ENCODE results near the gene POLRMT. TPM values are rescaled to one million over a fixed set of nuclear protein-coding genes. Genes with fewer than 3 reads are reported as not detected.
"Not testable (repeated sequence)": the region's sequence is repeated elsewhere in the genome, so short reads cannot be mapped to it uniquely, and the experiment has no call there.

POLRMT gene
- total RNA-seq, 1 donor from 2014 or later, result 53.6 TPM

DNA sequence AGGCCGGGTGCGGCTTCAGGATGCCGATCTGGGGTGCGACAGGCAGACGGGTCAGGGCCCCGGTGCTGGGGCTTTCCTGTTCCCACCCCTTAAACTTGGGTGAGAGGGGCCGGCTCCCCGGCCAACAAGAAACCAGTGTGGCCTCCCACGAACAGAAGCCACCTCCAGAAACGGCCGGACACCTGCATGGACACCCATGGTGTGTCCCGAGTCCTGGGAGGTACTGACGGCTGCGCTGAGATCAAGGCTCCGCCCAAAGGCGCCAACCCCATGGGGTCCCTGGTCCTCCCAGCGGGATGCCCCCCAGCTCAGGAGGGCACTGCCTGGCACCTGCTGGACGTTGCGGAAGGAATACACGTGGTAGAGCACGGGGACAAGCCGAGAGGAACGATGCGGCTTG, 11.5 kb downstream of the POLRMT start:
- peaks cover 6% of the 10 kb centered on the region for H3K36me3 Mint-ChIP-seq (ENCODE audit: low read depth, unreplicated experiment)
- no peak overlapping the region for H3K4me3 Mint-ChIP-seq (ENCODE audit: unreplicated experiment)
- H3K27me3 Mint-ChIP-seq (ENCODE audit: unreplicated experiment), result peaks cover 10% of the 10 kb centered on the region
- no peaks in the 10 kb centered on the region for H3K9me3 Mint-ChIP-seq (ENCODE audit: unreplicated experiment)
- H3K27ac Mint-ChIP-seq (ENCODE audit: unreplicated experiment), result no peak overlapping the region
- no peak for DNase-seq (ENCODE audit: low spot score)
- no peaks in the 10 kb centered on the region for H3K4me1 Mint-ChIP-seq (ENCODE audit: unreplicated experiment)
- TF ChIP-seq, protein P1, sequence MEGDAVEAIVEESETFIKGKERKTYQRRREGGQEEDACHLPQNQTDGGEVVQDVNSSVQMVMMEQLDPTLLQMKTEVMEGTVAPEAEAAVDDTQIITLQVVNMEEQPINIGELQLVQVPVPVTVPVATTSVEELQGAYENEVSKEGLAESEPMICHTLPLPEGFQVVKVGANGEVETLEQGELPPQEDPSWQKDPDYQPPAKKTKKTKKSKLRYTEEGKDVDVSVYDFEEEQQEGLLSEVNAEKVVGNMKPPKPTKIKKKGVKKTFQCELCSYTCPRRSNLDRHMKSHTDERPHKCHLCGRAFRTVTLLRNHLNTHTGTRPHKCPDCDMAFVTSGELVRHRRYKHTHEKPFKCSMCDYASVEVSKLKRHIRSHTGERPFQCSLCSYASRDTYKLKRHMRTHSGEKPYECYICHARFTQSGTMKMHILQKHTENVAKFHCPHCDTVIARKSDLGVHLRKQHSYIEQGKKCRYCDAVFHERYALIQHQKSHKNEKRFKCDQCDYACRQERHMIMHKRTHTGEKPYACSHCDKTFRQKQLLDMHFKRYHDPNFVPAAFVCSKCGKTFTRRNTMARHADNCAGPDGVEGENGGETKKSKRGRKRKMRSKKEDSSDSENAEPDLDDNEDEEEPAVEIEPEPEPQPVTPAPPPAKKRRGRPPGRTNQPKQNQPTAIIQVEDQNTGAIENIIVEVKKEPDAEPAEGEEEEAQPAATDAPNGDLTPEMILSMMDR (IDR thresholded peaks at IDR 0.05; ENCODE audit: unreplicated experiment), result no peak

DNA sequence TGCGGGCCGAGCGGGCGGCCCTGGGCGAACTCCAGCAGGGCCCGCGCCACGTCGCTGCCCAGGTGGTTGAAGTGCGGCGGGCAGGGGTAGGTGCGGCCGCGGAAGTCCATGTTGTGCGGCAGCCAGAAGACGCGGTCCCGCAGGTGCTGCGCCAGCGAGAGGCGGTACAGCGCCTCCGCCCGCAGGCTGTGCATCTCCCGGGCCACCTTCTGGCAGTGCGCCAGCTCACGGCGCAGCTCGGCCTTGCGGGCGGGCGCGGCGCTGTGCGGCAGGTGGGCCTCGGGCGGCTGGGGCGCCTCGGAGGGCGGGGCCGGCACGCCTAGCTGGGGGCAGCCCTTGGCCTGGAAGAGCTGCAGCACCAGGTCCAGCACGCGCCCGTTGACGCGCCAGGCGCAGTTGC, 12.1 kb downstream of the POLRMT start:
- not testable (repeated sequence) for H3K27me3 Mint-ChIP-seq (ENCODE audit: unreplicated experiment); H3K36me3 Mint-ChIP-seq (ENCODE audit: low read depth, unreplicated experiment); H3K27ac Mint-ChIP-seq (ENCODE audit: unreplicated experiment); H3K9me3 Mint-ChIP-seq (ENCODE audit: unreplicated experiment); H3K4me3 Mint-ChIP-seq (ENCODE audit: unreplicated experiment); DNase-seq (ENCODE audit: low spot score); H3K4me1 Mint-ChIP-seq (ENCODE audit: unreplicated experiment)

DNA sequence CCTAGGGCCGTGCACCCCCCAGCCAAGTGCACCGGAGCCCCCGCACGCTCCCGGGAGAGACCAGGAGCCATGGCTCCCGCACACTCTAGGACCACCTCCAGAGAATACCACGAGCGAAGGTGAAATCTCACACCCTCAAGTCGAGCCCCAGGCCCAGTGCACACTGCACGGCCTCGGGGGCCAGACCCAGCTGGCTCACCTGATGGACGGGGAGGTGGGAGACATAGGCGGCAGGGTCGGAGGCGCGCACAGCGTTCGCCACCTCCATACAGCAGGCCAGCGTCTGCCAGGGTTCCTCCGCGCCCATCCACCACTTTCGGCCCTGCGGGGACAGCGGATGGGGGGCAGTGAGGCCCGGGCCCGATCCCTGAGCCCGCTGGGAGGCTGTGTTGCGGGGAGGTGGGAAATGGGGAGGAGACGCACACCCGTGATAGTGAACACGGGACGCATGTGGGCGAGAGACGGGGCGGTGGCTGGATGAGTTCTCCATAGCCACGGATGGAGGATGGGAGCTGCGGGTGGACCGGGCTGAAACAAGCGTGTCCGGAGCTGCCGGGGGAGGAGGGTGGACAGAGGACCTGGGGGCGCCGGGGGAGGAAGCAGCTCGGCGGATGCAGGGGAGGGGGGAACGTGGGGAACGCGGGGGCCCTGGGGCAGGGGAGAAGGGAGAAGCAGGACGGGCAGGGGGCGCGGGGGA, 13.0 kb downstream of the POLRMT start:
- TF ChIP-seq, protein P1 (IDR thresholded peaks at IDR 0.05; ENCODE audit: unreplicated experiment), result no peak
- Mint-ChIP-seq H3K4me3 (ENCODE audit: unreplicated experiment) (no peak overlapping the region), H3K27me3 (ENCODE audit: unreplicated experiment) (peaks cover 13% of the 10 kb centered on the region), H3K27ac (ENCODE audit: unreplicated experiment) (no peak overlapping the region), H3K4me1 (ENCODE audit: unreplicated experiment) (peaks cover 2% of the 10 kb centered on the region), H3K36me3 (ENCODE audit: low read depth, unreplicated experiment) (peaks cover 4% of the 10 kb centered on the region), H3K9me3 (ENCODE audit: unreplicated experiment) (no peaks in the 10 kb centered on the region)
- no peak for DNase-seq (ENCODE audit: low spot score)

DNA sequence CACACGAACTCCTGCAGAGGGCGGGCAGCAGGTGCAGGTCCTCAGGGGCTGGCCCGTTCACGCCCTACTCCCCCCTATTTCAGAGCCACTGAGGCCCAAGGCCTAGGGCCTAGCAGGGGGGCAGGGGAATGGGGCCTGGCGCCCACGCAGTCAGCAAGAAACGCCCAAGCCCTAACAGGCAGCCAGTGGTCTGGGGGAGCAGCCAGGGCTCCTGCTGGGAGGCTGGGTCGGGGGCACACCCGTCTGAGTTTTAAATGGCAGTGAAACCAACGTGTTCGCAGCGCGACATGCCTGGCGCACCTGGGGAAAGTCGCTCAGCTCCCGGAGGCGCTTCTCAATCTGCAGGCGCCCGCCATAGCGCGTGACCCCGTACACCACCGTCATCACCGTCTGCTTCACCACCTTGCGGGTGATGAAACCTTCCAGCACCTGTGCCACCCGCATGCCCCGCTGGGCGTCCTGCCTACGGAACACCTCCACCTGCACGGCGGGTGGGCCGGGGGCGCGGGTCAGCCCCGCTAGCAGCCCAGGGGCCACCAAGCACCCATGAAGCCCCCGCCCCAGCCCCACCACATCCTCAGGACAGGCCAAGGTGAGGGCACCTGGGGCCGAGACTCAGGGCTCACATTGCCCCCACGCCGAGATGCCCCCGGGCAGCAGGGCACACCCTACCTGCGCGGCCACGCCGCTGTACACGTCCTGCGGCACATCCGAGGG, 13.9 kb downstream of the POLRMT start:
- Mint-ChIP-seq H3K27ac (ENCODE audit: unreplicated experiment) (no peak overlapping the region), H3K4me3 (ENCODE audit: unreplicated experiment) (no peak overlapping the region), H3K9me3 (ENCODE audit: unreplicated experiment) (no peaks in the 10 kb centered on the region), H3K4me1 (ENCODE audit: unreplicated experiment) (peaks cover 2% of the 10 kb centered on the region), H3K27me3 (ENCODE audit: unreplicated experiment) (peaks cover 14% of the 10 kb centered on the region), H3K36me3 (ENCODE audit: low read depth, unreplicated experiment) (peaks cover 6% of the 10 kb centered on the region)
- DNase-seq (ENCODE audit: low spot score), result no peak
- TF ChIP-seq, protein P1 (IDR thresholded peaks at IDR 0.05; ENCODE audit: unreplicated experiment), result no peak

DNA sequence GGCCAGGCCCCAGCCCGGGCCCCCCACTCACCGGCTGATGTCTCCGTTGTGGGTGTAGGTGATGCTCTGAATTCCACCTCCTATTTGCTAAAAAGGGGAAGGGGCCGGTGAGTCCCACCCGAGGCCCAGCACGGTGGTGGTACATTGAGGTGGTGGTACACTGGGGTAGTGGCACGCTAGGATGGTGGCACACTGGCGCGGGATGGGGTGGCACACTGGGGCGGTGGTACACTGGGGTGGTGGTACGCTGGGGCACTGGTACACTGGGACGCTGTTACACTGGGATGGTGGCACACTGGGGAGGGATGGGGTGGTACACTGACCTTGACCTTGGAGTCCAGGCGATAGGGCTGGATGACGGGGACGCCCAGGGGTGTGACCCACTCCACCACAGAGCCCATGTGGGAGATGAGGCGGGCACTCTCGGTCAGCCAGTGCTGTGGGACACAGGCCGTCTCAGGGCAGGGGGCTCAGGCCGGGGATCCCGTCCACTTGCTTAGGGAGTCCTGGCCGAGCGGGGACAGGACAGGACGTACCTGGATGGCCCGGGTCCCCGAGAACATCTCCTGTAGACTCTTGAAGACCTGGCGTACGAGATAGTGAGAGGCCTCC, 14.6 kb downstream of the POLRMT start:
- Mint-ChIP-seq H3K9me3 (ENCODE audit: unreplicated experiment) (no peaks in the 10 kb centered on the region), H3K4me3 (ENCODE audit: unreplicated experiment) (peak overlapping the region; percentile 31), H3K27me3 (ENCODE audit: unreplicated experiment) (peaks cover 14% of the 10 kb centered on the region), H3K27ac (ENCODE audit: unreplicated experiment) (no peak overlapping the region), H3K36me3 (ENCODE audit: low read depth, unreplicated experiment) (peaks cover 10% of the 10 kb centered on the region), H3K4me1 (ENCODE audit: unreplicated experiment) (peaks cover 2% of the 10 kb centered on the region)
- no peak for DNase-seq (ENCODE audit: low spot score)
- TF ChIP-seq, protein P1 (IDR thresholded peaks at IDR 0.05; ENCODE audit: unreplicated experiment), result no peak
